Right atrium auricular region (tissue), 2 donors: ENCODE measurements around the gene CNIH2. TPM values are rescaled to one million over a fixed set of nuclear protein-coding genes. Genes with fewer than 3 reads are reported as not detected.

Experiments
- DNase-seq: peaks from one replicate; pipeline ENCODE4 v3.0.0-alpha.2; 2019; ENCODE audit warnings: low spot score
- H3K27ac ChIP-seq, 2 donors: fragments of 200-600 bp; sonication (generic); 1 replicate in 1 of 2; 2 replicates in 1 of 2; pipeline ENCODE4 v1.5.1; 2016 to 2019
- H3K27me3 ChIP-seq, 2 donors: fragments of 200-600 bp; sonication (generic); one replicate each; pipeline versions ENCODE4 v1.5.1 to v1.6.0; 2017 to 2019
- H3K36me3 ChIP-seq: fragments of 200-600 bp; sonication (generic); one replicate; pipeline ENCODE4 v1.5.1; 2016
- H3K4me1 ChIP-seq, 2 donors: fragments of 200-600 bp; sonication (generic); one replicate each; pipeline versions ENCODE4 v1.5.1 to v1.6.0; 2017 to 2019
- H3K4me3 ChIP-seq, 2 donors: fragments of 200-600 bp; sonication (generic); 1 replicate in 1 of 2; 2 replicates in 1 of 2; pipeline ENCODE4 v1.5.1; 2017 to 2019; ENCODE audit warnings: mild to moderate bottlenecking in 1 of 2, moderate library complexity in 1 of 2
- H3K9me3 ChIP-seq, 2 donors: fragments of 200-600 bp; sonication (generic); one replicate each; pipeline ENCODE4 v1.5.1; 2019
- total RNA-seq, 2 donors: library from RNA; depleted of rRNA; stranded (reverse); fragments of >200 nt; gene quantifications; one replicate each; pipeline ENCODE4 v1.1.0, GENCODE V29; 2016
- TF ChIP-seq, protein P1 (sequence below), 2 donors: fragments of 200-600 bp; sonication (generic); IDR thresholded peaks; one replicate each; pipeline ENCODE4 v1.5.1; 2019; ENCODE audit warnings: antibody characterized with exemption in 2 of 2

CNIH2 gene
- total RNA-seq, 2 donors from 2014 or later: not detected

GRCh38 chr11:66294626-66295620 is 16.9 kb downstream of the CNIH2 start:
- DNase-seq: no peak
- Histone ChIP-seq H3K27me3 (peaks cover 0 to 11% of the 10 kb centered on the region in 2 donors), H3K9me3 (no peaks in the 10 kb centered on the region), H3K27ac (no peak overlapping the region), H3K4me3 (no peak overlapping the region), H3K4me1 (peaks cover 0 to 9% of the 10 kb centered on the region in 2 donors), H3K36me3 (no peaks in the 10 kb centered on the region)
- TF ChIP-seq, protein P1, sequence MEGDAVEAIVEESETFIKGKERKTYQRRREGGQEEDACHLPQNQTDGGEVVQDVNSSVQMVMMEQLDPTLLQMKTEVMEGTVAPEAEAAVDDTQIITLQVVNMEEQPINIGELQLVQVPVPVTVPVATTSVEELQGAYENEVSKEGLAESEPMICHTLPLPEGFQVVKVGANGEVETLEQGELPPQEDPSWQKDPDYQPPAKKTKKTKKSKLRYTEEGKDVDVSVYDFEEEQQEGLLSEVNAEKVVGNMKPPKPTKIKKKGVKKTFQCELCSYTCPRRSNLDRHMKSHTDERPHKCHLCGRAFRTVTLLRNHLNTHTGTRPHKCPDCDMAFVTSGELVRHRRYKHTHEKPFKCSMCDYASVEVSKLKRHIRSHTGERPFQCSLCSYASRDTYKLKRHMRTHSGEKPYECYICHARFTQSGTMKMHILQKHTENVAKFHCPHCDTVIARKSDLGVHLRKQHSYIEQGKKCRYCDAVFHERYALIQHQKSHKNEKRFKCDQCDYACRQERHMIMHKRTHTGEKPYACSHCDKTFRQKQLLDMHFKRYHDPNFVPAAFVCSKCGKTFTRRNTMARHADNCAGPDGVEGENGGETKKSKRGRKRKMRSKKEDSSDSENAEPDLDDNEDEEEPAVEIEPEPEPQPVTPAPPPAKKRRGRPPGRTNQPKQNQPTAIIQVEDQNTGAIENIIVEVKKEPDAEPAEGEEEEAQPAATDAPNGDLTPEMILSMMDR (IDR thresholded peaks at IDR 0.05): no peak

DNA sequence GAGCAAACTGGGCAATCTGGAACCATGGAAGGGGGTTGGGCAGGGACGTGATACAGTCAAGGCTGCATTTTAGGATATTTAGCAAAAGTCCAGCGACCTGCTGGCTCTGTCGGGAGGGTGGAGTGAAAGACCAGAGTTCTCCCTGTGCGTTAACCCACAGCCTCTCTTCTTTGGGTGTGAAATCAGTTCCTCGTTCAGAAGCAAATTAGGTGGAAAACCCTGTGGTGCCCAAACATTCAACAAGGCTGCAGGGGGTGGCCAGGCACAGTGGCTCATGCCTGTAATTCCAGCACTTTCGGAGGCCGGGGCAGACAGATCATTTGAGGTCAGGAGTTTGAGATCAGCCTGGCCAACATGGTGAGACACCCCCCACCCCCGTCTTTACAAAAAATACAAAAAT is 19.6 kb downstream of the CNIH2 start:
- no peak for DNase-seq
- Histone ChIP-seq H3K27ac (no peak overlapping the region), H3K36me3 (no peaks in the 10 kb centered on the region), H3K4me1 (no peaks in the 10 kb centered on the region), H3K9me3 (no peaks in the 10 kb centered on the region), H3K4me3 (no peak overlapping the region), H3K27me3 (peaks cover 0 to 5% of the 10 kb centered on the region in 2 donors)
- TF ChIP-seq, protein P1 (IDR thresholded peaks at IDR 0.05): no peak

DNA sequence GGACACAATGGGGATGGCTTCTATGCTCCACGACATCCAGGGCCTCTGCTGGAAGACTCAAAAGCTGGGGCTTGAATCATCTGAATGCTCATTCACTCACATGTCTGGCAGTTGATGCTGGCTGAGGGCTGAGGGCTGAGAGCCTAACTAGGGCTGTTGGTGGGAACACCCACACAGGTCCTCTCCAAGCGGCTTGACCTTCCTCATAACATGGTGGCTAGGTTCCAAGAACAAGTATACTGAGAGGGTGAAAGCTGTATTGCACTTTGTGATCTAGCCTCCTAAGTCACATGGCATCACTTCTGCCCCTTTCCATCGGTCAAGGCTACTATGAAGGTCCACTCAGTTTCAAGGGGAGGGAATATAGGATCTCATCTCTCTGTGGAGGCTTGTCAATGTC is 21.2 kb downstream of the CNIH2 start:
- TF ChIP-seq, protein P1 (IDR thresholded peaks at IDR 0.05): no peak
- DNase-seq: no peak
- no peaks in the 10 kb centered on the region for H3K36me3 ChIP-seq
- H3K27me3 ChIP-seq: no peaks in the 10 kb centered on the region
- H3K4me3 ChIP-seq: no peak overlapping the region
- no peak overlapping the region for H3K27ac ChIP-seq
- H3K9me3 ChIP-seq: no peaks in the 10 kb centered on the region
- no peaks in the 10 kb centered on the region for H3K4me1 ChIP-seq

GRCh38 chr11:66302656-66303055 is 24.7 kb downstream of the CNIH2 start:
- TF ChIP-seq, protein P1 (IDR thresholded peaks at IDR 0.05): no peak
- H3K4me1 ChIP-seq: no peaks in the 10 kb centered on the region
- no peaks in the 10 kb centered on the region for H3K36me3 ChIP-seq
- H3K27ac ChIP-seq: no peak overlapping the region
- H3K9me3 ChIP-seq: no peaks in the 10 kb centered on the region
- H3K27me3 ChIP-seq: no peaks in the 10 kb centered on the region
- no peak for DNase-seq
- no peak overlapping the region for H3K4me3 ChIP-seq

- Histone ChIP-seq H3K36me3 (no peaks in the 10 kb centered on the region), H3K27ac (no peak overlapping the region), H3K27me3 (no peaks in the 10 kb centered on the region), H3K4me1 (peaks cover 0 to 17% of the 10 kb centered on the region in 2 donors), H3K9me3 (no peaks in the 10 kb centered on the region), H3K4me3 (no peak overlapping the region)
- TF ChIP-seq, protein P1 (IDR thresholded peaks at IDR 0.05): no peak
- DNase-seq: no peak
Observed at GRCh38 chr11:66309475-66309874, 31.5 kb downstream of the CNIH2 start.
